NCI-H2107 treated with DMSO at 0.1 percent for 48 hours (cell line): ENCODE measurements around the gene GOLGB1.
"Not testable (repeated sequence)": the region's sequence is repeated elsewhere in the genome, so short reads cannot be mapped to it uniquely, and the experiment has no call there.

Experiments
- DNase-seq: peaks from one replicate; lab custom pipeline; 2025; ENCODE audit not compliant: unreplicated experiment; lab: John Stamatoyannopoulos, UW

The GOLGB1 gene

GRCh38 chr3:121743106-121743505, 6.4 kb downstream of the GOLGB1 start:
- not testable (repeated sequence) for DNase-seq

DNA sequence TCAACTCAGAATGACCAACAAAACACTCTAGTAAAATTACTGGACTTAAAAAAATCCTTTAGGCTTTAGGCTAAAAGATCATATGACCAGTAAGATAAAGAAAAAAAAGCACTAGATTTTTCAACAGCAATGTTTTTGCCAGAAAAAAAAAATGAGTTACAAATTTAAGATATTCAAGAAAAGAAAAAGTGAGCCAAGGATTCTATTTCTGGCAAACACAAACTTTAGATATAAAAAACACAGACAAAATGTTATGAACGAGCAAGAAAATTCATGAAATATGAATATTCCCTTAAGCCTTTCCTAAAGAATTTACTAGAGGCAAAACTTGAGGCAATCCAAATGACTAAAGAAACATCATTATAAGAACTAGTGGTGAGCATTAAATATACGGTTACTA, 8.6 kb downstream of the GOLGB1 start:
- DNase-seq, result no peak

- no peak for DNase-seq
Measured at GRCh38 chr3:121739902-121740301, 9.6 kb downstream of the GOLGB1 start.

GRCh38 chr3:121737644-121738043, 11.9 kb downstream of the GOLGB1 start:
- DNase-seq, result no peak

DNA sequence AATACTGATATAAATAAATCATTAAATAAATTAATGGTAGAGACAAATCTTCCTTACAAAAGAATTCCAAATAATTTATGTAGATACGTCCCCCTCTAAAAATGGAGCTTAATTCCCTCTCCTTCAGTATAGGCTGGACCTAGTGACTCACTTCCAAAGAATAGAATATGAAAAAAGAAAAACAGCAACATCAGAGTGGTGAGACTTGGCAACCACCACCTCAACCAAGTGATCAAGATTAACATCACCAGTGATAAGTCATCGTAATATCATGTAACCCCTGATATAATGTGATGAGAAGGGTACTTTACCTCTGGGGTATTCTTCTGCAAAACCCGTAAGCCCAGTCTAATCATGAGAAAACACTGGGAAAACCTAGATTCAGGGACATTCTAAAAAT, 13.4 kb downstream of the GOLGB1 start:
- no peak for DNase-seq

DNA sequence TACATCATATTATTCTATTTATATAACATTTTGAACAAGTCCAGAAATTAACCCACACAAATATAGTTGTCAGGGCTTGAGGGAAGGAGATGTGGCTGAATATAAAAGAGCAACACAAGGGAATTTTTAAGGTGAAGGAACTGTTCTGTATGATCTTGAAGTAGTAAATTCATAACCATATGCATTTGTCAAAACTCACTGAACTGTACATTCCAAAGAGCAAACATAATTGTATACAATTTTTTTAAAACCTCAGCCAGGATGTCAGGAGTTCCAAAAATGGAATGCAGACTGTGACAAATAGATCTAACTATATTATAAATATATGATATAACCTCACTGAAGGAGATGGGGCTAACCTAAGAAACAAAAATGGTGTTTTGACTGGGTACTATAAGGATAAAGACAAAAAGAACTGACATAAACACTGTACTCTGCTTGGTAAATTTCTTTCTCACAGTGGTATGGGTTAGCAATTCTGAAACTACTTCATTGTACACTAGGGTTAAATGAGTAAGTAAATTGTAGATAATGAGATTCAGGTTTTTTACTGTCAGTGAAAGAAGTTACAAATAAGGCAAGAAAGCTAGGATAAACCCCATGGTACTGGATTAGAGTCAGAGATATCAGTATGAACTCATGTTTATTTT, 14.4 kb downstream of the GOLGB1 start:
- no peak for DNase-seq

DNA sequence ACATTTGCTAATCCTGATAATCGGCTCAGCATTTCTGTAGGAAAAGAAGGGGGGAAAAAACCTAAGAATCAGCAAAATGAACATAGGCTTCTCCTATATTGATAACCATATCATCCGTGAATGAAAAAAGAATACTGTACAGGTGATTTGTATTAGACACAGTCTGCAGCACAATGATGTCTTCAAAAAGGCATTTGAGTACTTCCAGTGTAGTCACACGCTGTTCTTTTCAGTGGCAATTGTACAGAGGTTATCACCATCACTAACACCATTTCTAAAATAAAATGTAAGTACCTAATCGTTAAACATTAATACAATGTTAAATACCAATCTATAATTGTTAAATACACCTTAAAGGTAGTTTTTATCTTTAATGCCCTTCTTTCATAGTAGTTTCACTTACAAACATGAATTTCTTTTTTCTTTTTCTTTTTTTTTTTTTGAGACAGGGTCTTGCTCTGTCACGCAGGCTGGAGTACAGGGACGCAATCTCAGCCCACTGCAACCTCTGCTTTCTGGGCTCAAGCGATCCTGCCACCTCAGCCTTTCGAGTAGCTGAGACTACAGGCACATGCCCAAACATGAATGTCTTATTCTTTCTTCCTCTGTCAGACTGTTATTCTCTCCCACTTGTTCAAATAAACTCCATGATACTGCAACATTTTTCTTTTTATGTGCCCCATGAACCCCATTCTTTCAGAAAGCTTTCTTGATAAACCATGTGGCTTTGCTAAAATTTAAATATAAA, 18.4 kb downstream of the GOLGB1 start:
- no peak for DNase-seq

DNA sequence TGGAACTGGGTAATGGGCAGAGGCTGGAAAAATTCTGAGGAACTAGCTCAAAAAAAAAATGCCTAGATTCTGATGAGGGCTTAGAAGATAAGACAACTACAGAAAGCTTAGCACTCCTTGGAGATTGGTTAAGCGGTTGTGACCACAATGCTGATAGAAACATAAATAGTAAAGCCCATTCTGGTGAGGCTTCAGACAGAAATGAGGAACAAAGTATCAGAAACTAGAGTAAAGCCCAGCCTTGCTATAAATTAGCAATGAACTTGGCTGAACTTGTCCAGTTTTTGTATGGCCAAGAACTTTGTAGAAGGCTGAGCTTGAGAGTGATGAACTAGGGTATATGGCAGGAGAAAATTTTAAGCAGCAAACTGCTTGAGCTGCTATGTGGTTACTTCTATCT, 25.4 kb downstream of the GOLGB1 start:
- no peak for DNase-seq

DNA sequence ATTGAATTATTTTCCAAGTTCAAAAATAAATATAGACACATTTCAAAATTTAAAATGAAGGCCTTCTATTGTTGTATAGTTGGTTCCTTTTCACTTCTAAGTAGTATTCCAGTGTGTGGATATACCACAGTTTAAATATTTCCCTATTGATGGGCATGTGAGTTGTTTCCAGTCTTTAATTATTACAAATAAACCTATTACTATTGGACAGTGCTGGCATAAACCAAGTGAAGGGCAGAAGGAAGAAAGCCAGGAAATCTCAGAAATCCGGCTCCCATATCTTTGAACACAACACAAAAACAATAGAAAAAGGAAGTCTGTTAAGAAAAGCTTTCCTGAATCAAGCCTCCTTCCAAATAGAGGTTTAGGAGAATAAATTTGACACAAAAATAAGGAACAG, 26.1 kb downstream of the GOLGB1 start:
- no peak for DNase-seq

- DNase-seq, result no peak
Measured at GRCh38 chr3:121722411-121722810, 27.1 kb downstream of the GOLGB1 start.

GRCh38 chr3:121720163-121720562, 29.4 kb downstream of the GOLGB1 start:
- DNase-seq, result no peak

DNA sequence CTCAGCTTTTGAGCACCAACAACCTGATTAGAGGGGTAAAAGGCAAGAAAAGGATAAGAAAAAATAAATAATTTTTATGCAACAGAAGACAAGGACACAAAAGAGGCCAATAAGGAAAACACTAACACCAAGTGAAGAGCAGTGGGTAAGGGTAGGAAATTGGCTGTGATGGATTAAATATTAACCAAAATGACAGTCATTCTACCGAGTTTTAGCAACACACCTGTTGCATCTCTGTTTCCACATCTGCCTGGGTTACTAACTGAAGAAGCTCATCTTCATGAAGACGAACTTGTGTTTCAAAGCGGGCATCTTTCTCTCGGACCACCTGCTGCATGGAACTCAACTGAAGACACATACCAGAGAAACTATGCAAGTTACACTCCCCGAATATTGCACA, 30.1 kb downstream of the GOLGB1 start:
- DNase-seq, result no peak

- DNase-seq, result no peak
Measured at GRCh38 chr3:121718205-121718846, 31.2 kb downstream of the GOLGB1 start.

DNA sequence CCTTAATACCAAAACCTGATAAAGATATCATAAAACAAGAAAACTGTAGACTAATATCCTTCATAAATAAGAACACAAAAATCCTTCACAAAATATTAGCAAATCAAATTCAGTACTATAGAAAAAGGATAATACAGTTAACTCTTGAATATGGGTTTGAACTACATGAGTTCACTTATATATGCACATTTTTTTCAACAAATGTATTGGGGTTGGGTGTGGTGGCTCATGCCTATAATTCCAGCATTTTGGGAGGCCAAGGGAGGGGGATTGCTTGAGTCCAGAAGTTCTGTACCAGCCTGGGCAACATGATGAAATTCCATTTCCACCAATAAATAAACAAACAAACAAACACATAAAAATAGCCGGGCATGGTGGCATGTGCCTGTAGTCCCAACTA, 39.2 kb downstream of the GOLGB1 start:
- no peak for DNase-seq

DNA sequence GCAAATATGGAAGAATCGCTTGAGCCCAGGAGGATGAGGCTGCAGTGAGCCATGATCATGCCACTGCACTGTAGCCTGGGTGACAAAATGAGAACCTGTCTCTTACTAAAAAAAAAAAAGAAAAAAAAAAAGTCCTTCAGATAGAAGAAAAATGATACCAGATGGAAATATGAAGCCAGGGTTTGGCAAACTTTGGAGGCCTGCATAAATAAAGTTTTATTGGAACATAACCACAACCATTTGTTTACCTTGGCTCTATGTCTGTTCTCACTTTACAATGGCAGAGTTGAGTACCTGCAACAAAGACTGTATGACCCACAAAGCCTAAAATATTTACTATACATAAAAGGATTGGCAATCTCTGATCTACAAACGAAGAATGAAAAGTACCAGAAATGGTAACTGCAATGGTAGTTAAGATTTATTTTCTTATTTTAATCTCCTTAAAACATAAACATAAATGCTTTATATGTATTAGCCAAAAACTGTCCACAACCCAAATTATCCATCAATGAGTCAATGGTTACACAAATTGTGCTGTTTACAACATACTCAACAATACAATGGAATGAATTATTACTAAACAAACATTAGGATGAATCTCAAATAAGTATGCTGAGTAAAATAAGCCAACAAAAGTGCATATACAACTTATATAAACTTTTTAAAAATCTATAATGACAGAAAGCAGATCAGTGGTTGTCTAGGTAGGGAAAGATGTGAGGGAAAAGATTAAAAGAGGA, 41.8 kb downstream of the GOLGB1 start:
- DNase-seq, result peak; percentile 71

GRCh38 chr3:121705541-121705940, 44.0 kb downstream of the GOLGB1 start:
- no peak for DNase-seq

DNA sequence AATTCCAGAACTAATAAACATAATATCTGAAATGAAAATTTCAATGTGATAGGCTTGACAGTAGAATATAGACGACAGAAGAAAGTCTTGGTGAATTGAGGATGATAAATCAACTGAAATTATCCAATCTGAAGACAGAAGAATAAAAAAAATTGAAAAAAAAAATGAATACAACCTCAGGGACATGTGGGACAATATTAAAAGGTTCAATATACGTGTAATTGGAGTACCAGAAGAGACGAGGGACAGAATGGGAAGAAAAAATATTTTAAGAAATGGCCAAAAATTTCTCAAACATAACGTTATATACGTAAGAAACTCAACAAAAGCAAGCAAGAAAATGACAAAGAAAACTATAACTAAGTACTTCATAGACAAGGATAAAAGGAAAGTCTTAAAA, 45.6 kb downstream of the GOLGB1 start:
- no peak for DNase-seq

GRCh38 chr3:121698901-121699300, 50.6 kb downstream of the GOLGB1 start:
- DNase-seq, result no peak

- DNase-seq, result no peak
Measured at GRCh38 chr3:121698476-121698875, 51.1 kb downstream of the GOLGB1 start.

- DNase-seq, result no peak
Measured at GRCh38 chr3:121696186-121696585, 53.4 kb downstream of the GOLGB1 start.

DNA sequence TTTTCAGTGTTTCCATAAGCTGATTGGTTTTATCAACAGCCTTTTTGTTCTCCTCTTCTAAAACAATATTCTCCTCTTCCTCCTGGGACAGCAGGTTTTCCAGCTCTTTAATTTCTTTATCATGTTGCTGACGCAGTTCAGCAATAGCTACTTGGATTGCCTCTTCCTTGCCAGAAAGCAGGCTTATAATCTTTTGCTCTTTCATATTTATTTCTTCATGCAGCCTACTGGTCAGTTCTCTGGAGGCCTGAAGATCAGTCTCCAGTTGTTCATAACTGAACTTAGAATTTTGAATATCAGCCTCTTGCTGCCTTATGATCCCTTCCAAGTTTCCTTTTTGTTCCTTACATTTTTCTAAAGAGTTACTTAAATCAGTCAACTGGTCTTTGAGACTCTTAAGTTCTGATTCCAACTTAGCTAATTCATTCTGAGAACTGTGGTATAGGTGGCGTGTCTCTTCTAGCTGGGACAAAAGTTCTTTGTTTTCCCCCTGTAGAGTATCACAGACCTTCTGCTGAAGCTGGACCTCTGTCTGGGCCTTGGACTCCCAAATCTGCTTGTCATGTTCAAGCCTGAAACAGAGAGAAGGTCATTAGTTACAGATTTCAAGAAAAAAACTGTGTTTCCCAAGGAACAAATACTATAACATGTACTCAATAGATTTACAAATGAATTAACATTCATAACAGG, 57.4 kb downstream of the GOLGB1 start:
- no peak for DNase-seq
